DND-41 (cell line): ENCODE data around the gene RNASE4.

Experiments
- ATAC-seq: fragments of 200-7000 bp; cut with Tn5 transposase; 3 replicates; pipeline ENCODE4 v1.9.1; 2021; ENCODE audit warnings: low read depth; ENCODE audit not compliant: insufficient read depth
- DNase-seq: peaks from one replicate; pipeline ENCODE4 v3.0.0-alpha.2; 2020
- H2AFZ ChIP-seq: 2 replicates; pipeline ENCODE4 v1.6.0; 2012; ENCODE audit warnings: low read depth, low read length
- H3K27ac ChIP-seq: 2 replicates; pipeline ENCODE4 v1.5.1; 2012; ENCODE audit warnings: low read length, inconsistent platforms
- H3K27me3 ChIP-seq: fragments of 200-600 bp; sonication (generic); 2 replicates; pipeline ENCODE4 v1.6.0; 2012; ENCODE audit warnings: low read length, mild to moderate bottlenecking, inconsistent platforms; ENCODE audit not compliant: insufficient read depth, poor library complexity
- H3K36me3 ChIP-seq: 2 replicates; pipeline ENCODE4 v1.5.1; 2012; ENCODE audit warnings: low read length, inconsistent platforms; ENCODE audit not compliant: insufficient read depth
- H3K4me1 ChIP-seq: 2 replicates; pipeline ENCODE4 v1.5.1; 2012; ENCODE audit warnings: mild to moderate bottlenecking, low read length; ENCODE audit not compliant: insufficient read depth
- H3K4me2 ChIP-seq: 2 replicates; pipeline ENCODE4 v1.6.0; 2012; ENCODE audit warnings: mild to moderate bottlenecking, moderate library complexity, low read length, inconsistent platforms; ENCODE audit not compliant: insufficient read depth
- H3K4me3 ChIP-seq, 2 experiments: fragments of 200-600 bp in 1 of 2; shearing (Covaris generic) in 1 of 2; 2 replicates each; pipeline ENCODE4 v1.5.1; 2012 to 2016; ENCODE audit warnings: inconsistent platforms in 2 of 2, low read length in 2 of 2, mild to moderate bottlenecking in 2 of 2, low read depth in 1 of 2, moderate library complexity in 1 of 2
- H3K79me2 ChIP-seq: 2 replicates; pipeline ENCODE4 v1.6.0; 2012; ENCODE audit warnings: low read length, inconsistent platforms; ENCODE audit not compliant: insufficient read depth
- H3K9ac ChIP-seq: 2 replicates; pipeline ENCODE4 v1.6.0; 2012; ENCODE audit warnings: low read depth, mild to moderate bottlenecking, inconsistent platforms, low read length, moderate library complexity
- H3K9me3 ChIP-seq: 2 replicates; pipeline ENCODE4 v1.5.1; 2012; ENCODE audit warnings: low read length, moderate library complexity, mild to moderate bottlenecking, inconsistent platforms; ENCODE audit not compliant: insufficient read depth, severe bottlenecking
- H4K20me1 ChIP-seq: 2 replicates; pipeline ENCODE4 v1.6.0; 2012; ENCODE audit warnings: low read length; ENCODE audit not compliant: insufficient read depth
- CTCF ChIP-seq: IDR thresholded peaks from 2 replicates; pipeline ENCODE4 v1.5.1; 2012; ENCODE audit warnings: borderline replicate concordance, low read length, moderate library complexity, mild to moderate bottlenecking; ENCODE audit not compliant: poor library complexity, severe bottlenecking; ENCODE audit errors: extremely low read depth
- EZH2 ChIP-seq: IDR thresholded peaks from 3 replicates; pipeline ENCODE4 v1.6.1; 2012; ENCODE audit warnings: borderline replicate concordance, low read depth, mild to moderate bottlenecking, moderate library complexity, low read length, inconsistent platforms; ENCODE audit not compliant: severe bottlenecking

The RNASE4 gene

GRCh38 chr14:20732477-20732876, 48.1 kb downstream of the RNASE4 start:
- H3K9ac ChIP-seq = no peak overlapping the region
- no peaks in the 10 kb centered on the region for H3K79me2 ChIP-seq
- DNase-seq = no peak
- H3K27me3 ChIP-seq = no peaks in the 10 kb centered on the region
- no peak overlapping the region for H2AFZ ChIP-seq
- no peaks in the 10 kb centered on the region for H3K9me3 ChIP-seq
- H4K20me1 ChIP-seq = no peaks in the 10 kb centered on the region
- H3K36me3 ChIP-seq = no peaks in the 10 kb centered on the region
- no peak overlapping the region for H3K27ac ChIP-seq
- no peak for ATAC-seq
- TF ChIP-seq CTCF (no peak), EZH2 (no peak)
- H3K4me2 ChIP-seq = no peak overlapping the region
- H3K4me1 ChIP-seq = no peaks in the 10 kb centered on the region
- H3K4me3 ChIP-seq = no peak overlapping the region

- Histone ChIP-seq H4K20me1 (no peaks in the 10 kb centered on the region), H3K27ac (no peak overlapping the region), H2AFZ (no peak overlapping the region), H3K4me2 (no peak overlapping the region), H3K79me2 (no peaks in the 10 kb centered on the region), H3K4me1 (no peaks in the 10 kb centered on the region), H3K36me3 (no peaks in the 10 kb centered on the region), H3K4me3 (no peak overlapping the region), H3K9me3 (no peaks in the 10 kb centered on the region), H3K9ac (no peak overlapping the region), H3K27me3 (no peaks in the 10 kb centered on the region)
- ATAC-seq (no peak), DNase-seq (no peak)
- TF ChIP-seq EZH2 = no peak
- no peak for TF ChIP-seq CTCF
Observed at GRCh38 chr14:20732979-20733635, 48.7 kb downstream of the RNASE4 start.

GRCh38 chr14:20733684-20734429, 49.5 kb downstream of the RNASE4 start:
- H3K4me2 ChIP-seq = no peak overlapping the region
- no peak for DNase-seq

More at GRCh38 chr14:20733684-20734429, 49.5 kb downstream of the RNASE4 start:
- TF ChIP-seq EZH2 = no peak
- TF ChIP-seq CTCF = no peak
- Histone ChIP-seq H3K27me3 (no peaks in the 10 kb centered on the region), H3K9me3 (no peaks in the 10 kb centered on the region), H3K9ac (no peak overlapping the region), H3K36me3 (no peaks in the 10 kb centered on the region), H3K4me3 (no peak overlapping the region), H3K4me1 (no peaks in the 10 kb centered on the region), H3K79me2 (no peaks in the 10 kb centered on the region), H3K27ac (no peak overlapping the region), H2AFZ (no peak overlapping the region), H4K20me1 (no peaks in the 10 kb centered on the region)
- ATAC-seq = no peak
